NCI-H1694 (cell line): ENCODE data around the gene UBE2K.
"Not testable (repeated sequence)": the region's sequence is repeated elsewhere in the genome, so short reads cannot be mapped to it uniquely, and the experiment has no call there.

Source experiments
- DNase-seq: peaks from one replicate; lab custom pipeline; 2025; lab: John Stamatoyannopoulos, UW

The UBE2K gene

GRCh38 chr4:39729557-39729956 is 31.6 kb downstream of the UBE2K start:
- no peak for DNase-seq

GRCh38 chr4:39730072-39730471 is 32.1 kb downstream of the UBE2K start:
- DNase-seq = no peak

- no peak for DNase-seq
Measured at GRCh38 chr4:39731908-39732307, 34.0 kb downstream of the UBE2K start.

DNA sequence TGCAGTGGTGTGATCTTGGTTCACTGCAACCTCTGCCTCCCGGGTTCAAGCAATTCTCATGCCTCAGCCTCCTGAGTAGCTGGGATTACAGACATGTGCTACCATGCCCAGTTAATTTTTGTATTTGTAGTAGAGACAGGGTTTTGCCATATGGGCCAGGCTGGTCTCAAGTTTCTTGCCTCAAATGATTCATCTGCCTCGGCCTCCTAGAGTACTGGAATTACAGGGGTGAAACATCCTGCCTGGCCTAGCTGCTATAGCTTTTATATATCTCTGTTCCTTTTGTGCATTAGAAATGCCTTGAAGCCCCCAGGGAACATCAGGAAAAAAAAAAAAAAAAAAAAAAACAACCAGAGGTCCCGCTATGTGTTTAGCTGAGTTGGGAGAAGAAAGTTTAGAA is 34.8 kb downstream of the UBE2K start:
- DNase-seq = peak; percentile 6

- not testable (repeated sequence) for DNase-seq
Measured at GRCh38 chr4:39739591-39739990, 41.7 kb downstream of the UBE2K start.

- DNase-seq = no peak
Measured at GRCh38 chr4:39741401-39741800, 43.5 kb downstream of the UBE2K start.

DNA sequence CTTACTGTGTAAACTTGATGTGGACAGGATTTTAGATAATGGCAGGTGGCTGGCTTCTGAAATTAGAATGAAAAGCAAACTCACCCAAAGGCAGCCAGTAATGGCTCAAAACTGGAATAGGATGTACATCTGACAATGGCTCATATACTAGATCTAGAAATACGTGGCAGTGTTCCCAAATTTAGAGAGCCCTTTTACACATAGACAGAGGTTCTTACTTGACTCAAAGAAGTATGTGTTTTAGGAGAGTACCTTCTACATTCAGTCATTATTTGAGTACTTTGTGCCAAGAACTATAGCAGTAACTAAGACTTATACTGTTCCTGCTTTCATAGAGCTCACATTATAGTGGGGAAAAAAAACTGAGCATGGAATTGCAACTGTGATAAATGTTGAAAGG is 48.0 kb downstream of the UBE2K start:
- no peak for DNase-seq

- no peak for DNase-seq
Measured at GRCh38 chr4:39750216-39750615, 52.3 kb downstream of the UBE2K start.

GRCh38 chr4:39754309-39754708 is 56.4 kb downstream of the UBE2K start:
- no peak for DNase-seq

GRCh38 chr4:39756159-39756558 is 58.2 kb downstream of the UBE2K start:
- DNase-seq = no peak

DNA sequence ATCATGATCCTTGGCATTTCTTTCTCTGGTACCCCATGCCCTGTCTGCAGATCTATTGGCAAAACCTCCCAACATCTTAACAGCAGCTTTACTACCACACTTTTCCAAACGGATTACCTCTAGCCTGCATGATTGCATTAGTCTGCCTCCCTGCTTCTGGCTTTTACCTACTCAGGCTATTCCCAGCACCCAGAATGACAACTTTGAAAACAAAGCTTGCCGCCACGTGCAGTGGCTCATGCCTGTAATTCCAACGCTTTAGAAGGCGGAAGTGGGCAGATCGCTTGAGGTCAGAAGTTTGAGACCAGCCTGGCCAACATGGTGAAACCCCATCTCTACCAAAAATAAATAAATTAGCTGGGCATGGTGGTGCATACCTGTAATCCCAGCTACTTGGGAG is 60.2 kb downstream of the UBE2K start:
- DNase-seq = no peak

GRCh38 chr4:39759569-39759968 is 61.6 kb downstream of the UBE2K start:
- DNase-seq = no peak

DNA sequence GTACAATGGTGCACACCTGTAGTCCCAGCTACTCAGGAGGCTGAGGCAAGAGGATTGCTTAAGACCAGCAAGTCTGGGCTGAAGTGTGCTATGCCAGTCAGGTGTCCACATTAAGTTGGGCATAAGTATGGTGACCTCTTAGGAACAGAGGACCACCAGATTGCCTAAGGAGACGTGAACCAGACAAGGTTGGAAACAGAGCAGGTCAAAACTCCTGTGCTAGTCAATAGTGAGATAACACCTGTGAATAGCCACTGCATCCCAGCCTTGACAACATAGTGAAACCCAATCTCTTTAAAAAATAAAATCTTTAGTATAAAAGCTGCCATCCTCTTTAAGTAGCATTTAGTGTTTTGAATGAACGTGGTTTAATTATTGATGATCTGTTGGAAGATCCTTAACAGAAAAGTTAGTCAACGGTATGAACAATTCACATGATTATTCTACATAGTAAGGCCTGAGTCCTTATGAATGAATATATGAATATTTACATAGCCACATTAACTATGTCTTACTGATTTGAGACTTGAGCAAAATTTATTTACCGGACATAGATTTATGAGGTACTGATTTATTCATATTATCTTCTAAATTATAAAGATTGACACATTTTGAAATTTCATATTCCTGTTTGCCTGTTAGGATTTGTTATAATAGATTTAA is 63.2 kb downstream of the UBE2K start:
- DNase-seq = no peak

- no peak for DNase-seq
Measured at GRCh38 chr4:39763714-39764572, 66.0 kb downstream of the UBE2K start.

DNA sequence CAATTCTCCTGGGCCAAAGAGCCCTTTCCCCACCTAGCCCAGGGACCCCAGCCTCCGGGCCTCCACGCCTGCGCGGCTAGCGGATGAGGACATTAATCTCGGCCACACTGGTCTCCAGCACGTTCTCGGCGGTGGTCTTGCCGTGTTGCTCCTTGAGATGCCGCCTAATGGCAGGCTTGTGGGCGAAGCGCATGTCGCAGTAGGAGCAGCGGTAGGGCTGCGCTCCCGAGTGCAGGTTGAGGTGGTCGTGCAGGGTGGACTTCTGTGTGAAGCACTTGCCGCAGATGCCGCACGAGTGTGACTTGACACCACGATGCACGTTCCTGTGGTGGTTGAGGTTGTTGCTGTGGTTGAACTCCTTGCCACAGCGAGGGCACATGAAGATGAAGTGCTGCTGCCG is 72.1 kb downstream of the UBE2K start:
- DNase-seq = no peak

DNA sequence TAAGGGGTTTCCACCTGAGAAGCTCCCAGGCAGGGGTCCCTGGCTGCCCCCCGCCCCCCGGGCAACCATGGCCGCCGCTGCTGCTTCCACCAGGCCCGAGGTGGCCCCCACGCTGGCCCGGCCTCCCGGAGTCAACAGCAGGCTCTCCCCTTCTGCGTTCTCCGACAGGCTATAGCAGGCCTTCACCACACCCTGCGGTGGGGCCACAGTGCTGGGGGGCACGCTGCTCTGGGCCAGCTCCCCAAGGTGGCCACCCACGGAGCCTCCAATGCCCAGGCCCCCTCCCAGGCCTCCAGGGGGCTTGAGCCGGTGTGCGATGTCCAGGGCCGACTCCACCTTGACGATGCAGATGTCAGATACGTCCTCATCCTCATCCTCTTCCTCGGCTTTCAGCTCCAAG is 72.5 kb downstream of the UBE2K start:
- no peak for DNase-seq

DNA sequence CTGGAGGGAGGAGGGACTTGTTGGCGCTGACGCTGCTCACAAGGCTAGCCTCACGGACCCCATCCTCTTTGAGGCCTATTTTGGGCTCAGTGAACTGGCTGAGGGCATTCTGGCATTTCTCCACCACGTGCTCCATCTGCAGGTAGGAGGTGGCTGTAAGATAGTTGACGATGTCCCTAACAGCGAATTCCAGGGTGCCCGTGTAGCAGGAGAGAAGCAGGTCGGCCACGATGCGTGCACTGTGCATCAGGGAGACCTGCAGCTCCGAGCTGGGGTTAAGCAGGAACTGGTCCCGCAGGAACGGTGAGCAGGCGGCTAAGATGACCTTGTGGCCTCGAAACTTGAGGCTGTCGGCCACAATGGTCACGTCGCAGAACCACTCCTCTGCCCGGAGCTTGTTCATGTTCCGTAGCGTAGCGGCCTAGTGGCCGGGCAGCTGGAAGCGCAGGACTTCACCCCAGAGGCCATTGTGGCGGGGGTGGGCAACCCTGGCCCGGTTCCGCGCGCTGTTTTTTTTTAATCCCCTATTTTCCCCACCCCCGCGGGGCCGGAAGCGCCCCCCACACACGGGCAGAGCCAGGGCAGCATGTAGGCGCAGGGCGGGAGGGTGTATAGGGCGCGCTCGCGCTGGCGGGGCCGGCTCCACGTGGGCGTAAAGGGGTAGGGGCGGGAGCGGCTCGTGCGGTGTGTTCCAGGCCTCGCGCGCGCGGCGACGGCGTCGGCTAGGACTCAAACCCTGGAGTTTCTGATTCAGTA is 73.2 kb downstream of the UBE2K start:
- DNase-seq = no peak

DNA sequence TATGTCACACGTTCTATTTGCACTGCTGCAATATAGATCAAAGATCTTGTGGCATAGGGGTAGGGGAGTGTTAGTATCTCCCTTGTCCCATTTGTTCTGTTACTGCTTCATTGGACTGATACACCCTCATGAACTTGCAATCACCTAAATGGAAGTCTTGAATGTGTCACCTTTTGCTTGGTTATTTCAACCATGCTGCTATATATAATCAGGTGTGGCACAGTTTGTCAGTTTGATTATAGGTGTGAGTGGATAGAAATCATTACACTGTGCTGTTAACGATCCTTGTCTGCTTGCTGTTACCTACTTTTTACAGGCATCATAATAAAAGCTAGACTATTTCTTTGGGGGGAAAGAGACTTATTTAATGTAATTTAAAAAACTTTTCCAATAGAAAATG is 84.1 kb downstream of the UBE2K start:
- DNase-seq = not testable (repeated sequence)

DNA sequence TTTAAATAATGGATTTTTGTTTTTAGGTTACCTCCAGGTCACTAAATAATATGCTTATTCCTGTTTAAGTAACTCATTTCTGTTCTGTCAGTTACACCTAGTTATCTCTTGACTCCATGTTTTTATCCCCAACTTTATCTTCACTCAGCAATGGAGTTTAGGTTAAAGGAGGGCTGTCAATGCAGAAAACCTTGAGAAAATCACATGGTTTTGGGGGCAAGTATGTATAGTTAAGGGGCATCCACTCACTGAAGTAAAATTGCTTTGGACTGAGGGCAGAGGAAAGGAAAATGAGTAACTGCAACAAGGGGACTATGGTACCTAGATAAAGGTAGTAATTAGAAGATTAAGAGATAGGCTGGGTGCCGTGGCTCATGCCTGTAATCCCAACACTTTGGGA is 87.1 kb downstream of the UBE2K start:
- no peak for DNase-seq

DNA sequence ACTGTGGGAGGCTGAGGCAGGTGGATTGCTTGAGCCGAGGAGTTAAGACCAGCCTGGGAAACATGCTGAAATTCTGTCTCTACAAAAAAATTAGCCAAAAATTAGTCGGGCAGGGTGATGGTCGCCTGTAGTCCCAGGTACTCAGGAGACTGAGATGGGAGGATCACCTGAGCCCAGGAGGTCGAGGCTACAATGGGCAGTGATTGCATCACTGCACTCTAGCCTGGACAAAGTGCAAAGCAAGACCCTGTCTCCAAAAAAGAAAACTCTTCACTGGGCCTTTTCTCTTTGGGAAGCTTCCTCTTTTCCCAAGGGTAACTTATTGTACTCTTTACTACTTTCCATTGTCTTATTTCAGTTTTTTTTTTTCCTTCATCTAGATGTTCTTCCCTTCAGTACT is 88.9 kb downstream of the UBE2K start:
- DNase-seq = no peak

DNA sequence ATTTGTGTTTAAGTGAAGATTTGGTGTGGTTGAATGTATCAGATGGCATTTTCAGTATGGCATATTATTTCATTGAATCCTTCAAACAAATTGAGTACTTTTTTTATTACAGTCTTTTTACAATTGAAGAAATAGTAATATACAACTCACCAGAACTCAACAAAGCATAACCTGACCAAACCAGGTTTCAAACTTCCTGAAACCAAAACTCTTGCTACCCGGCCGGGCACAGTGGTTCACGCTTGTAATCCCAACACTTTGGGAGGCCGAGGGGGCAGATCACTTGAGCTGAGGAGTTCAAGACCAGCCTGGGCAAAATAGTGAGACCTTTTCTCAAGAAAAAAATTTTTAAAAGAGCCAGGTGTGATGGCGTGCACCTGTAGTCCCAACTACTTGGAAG is 94.2 kb downstream of the UBE2K start:
- no peak for DNase-seq

GRCh38 chr4:39792529-39792928 is 94.6 kb downstream of the UBE2K start:
- DNase-seq = no peak

- DNase-seq = not testable (repeated sequence)
Measured at GRCh38 chr4:39792976-39793375, 95.0 kb downstream of the UBE2K start.
